ENCODE data around the gene UNC5C. TPM values are rescaled to one million over a fixed set of nuclear protein-coding genes. Genes with fewer than 3 reads are reported as not detected.

Gene UNC5C
- total RNA-seq, 1 donor from 2014 or later = not detected

GRCh38 chr4:95285797-95286196 is 263.0 kb downstream of the UNC5C start:
- H3K27ac Mint-ChIP-seq = no peak overlapping the region
- ATAC-seq (ENCODE audit: low read depth) (no peak), DNase-seq (no peak)
- no peaks in the 10 kb centered on the region for H3K9me3 Mint-ChIP-seq
- H3K27me3 Mint-ChIP-seq = no peaks in the 10 kb centered on the region
- intact Hi-C loops (cut with micrococcal nuclease) = no loop called here
- ChIA-PET POLR2A (no interaction called here), CTCF (no interaction called here)
- H3K36me3 Mint-ChIP-seq (ENCODE audit: low read depth) = no peaks in the 10 kb centered on the region
- TF ChIP-seq CTCF (IDR thresholded peaks at IDR 0.05) = no peak
- no peak overlapping the region for H3K4me3 Mint-ChIP-seq
- no peaks in the 10 kb centered on the region for H3K4me1 Mint-ChIP-seq

GRCh38 chr4:95284655-95285054 is 264.1 kb downstream of the UNC5C start:
- TF ChIP-seq CTCF (IDR thresholded peaks at IDR 0.05) = no peak
- no peak for ATAC-seq (ENCODE audit: low read depth)

GRCh38 chr4:95283320-95283719 is 265.5 kb downstream of the UNC5C start:
- intact Hi-C loops (cut with micrococcal nuclease) = no loop called here

More at GRCh38 chr4:95284655-95285054, 264.1 kb downstream of the UNC5C start:
- no peaks in the 10 kb centered on the region for H3K4me1 Mint-ChIP-seq
- CTCF ChIA-PET = no interaction called here
- no peaks in the 10 kb centered on the region for H3K9me3 Mint-ChIP-seq
- DNase-seq = no peak
- no peak overlapping the region for H3K4me3 Mint-ChIP-seq
- POLR2A ChIA-PET = no interaction called here
- intact Hi-C loops (cut with micrococcal nuclease) = no loop called here
- no peak overlapping the region for H3K27ac Mint-ChIP-seq
- H3K27me3 Mint-ChIP-seq = no peaks in the 10 kb centered on the region
- no peaks in the 10 kb centered on the region for H3K36me3 Mint-ChIP-seq (ENCODE audit: low read depth)

GRCh38 chr4:95272797-95273196 is 276.0 kb downstream of the UNC5C start:
- H3K27me3 Mint-ChIP-seq = no peaks in the 10 kb centered on the region
- CTCF ChIA-PET = no interaction called here
- intact Hi-C loops (cut with micrococcal nuclease) = no loop called here
- H3K36me3 Mint-ChIP-seq (ENCODE audit: low read depth) = no peaks in the 10 kb centered on the region
- H3K4me1 Mint-ChIP-seq = no peaks in the 10 kb centered on the region
- DNase-seq (no peak), ATAC-seq (ENCODE audit: low read depth) (no peak)
- POLR2A ChIA-PET = no interaction called here
- no peak overlapping the region for H3K27ac Mint-ChIP-seq
- H3K4me3 Mint-ChIP-seq = no peak overlapping the region
- no peak for TF ChIP-seq CTCF (IDR thresholded peaks at IDR 0.05)
- no peaks in the 10 kb centered on the region for H3K9me3 Mint-ChIP-seq

More at GRCh38 chr4:95283320-95283719, 265.5 kb downstream of the UNC5C start:
- DNase-seq (no peak), ATAC-seq (ENCODE audit: low read depth) (no peak)
- H3K27ac Mint-ChIP-seq = no peak overlapping the region
- POLR2A ChIA-PET = no interaction called here
- no peaks in the 10 kb centered on the region for H3K4me1 Mint-ChIP-seq
- CTCF ChIA-PET = no interaction called here
- no peak for TF ChIP-seq CTCF (IDR thresholded peaks at IDR 0.05)
- H3K36me3 Mint-ChIP-seq (ENCODE audit: low read depth) = no peaks in the 10 kb centered on the region
- no peak overlapping the region for H3K4me3 Mint-ChIP-seq
- H3K27me3 Mint-ChIP-seq = no peaks in the 10 kb centered on the region
- H3K9me3 Mint-ChIP-seq = no peaks in the 10 kb centered on the region

- H3K9me3 Mint-ChIP-seq = no peaks in the 10 kb centered on the region
- ATAC-seq (ENCODE audit: low read depth) (no peak), DNase-seq (no peak)
- intact Hi-C loops (cut with micrococcal nuclease) = no loop called here
- ChIA-PET POLR2A (no interaction called here), CTCF (no interaction called here)
- no peak overlapping the region for H3K4me3 Mint-ChIP-seq
- H3K27ac Mint-ChIP-seq = no peak overlapping the region
- H3K27me3 Mint-ChIP-seq = no peaks in the 10 kb centered on the region
- no peak for TF ChIP-seq CTCF (IDR thresholded peaks at IDR 0.05)
- H3K36me3 Mint-ChIP-seq (ENCODE audit: low read depth) = no peaks in the 10 kb centered on the region
- H3K4me1 Mint-ChIP-seq = no peaks in the 10 kb centered on the region
Measured at GRCh38 chr4:95272036-95272435, 276.7 kb downstream of the UNC5C start.

All from activated B cell treated with CpG ODN at 0.5 μM for 24 hours (primary cell).